Measurements from ENCODE around the gene CARD19.

Gene CARD19

GRCh38 chr9:93126151-93126781, 30.2 kb downstream of the CARD19 start:
- DNase-seq (ENCODE audit: low read depth): no peak
- no peak for TF ChIP-seq CTCF (IDR thresholded peaks at IDR 0.05; ENCODE audit: insufficient read depth, low read depth, low read length, missing control alignments)
- H3K4me3 ChIP-seq (ENCODE audit: low read depth, low read length): no peak overlapping the region

GRCh38 chr9:93126825-93127368, 30.9 kb downstream of the CARD19 start:
- DNase-seq (ENCODE audit: low read depth): no peak
- no peak for TF ChIP-seq CTCF (IDR thresholded peaks at IDR 0.05; ENCODE audit: insufficient read depth, low read depth, low read length, missing control alignments)
- no peak overlapping the region for H3K4me3 ChIP-seq (ENCODE audit: low read depth, low read length)

GRCh38 chr9:93127395-93127911, 31.4 kb downstream of the CARD19 start:
- no peak overlapping the region for H3K4me3 ChIP-seq (ENCODE audit: low read depth, low read length)
- DNase-seq (ENCODE audit: low read depth): no peak

GRCh38 chr9:93128011-93128714, 32.1 kb downstream of the CARD19 start:
- DNase-seq (ENCODE audit: low read depth): no peak
- H3K4me3 ChIP-seq (ENCODE audit: low read depth, low read length): no peak overlapping the region
- TF ChIP-seq CTCF (IDR thresholded peaks at IDR 0.05; ENCODE audit: insufficient read depth, low read depth, low read length, missing control alignments): no peak

More at GRCh38 chr9:93127395-93127911, 31.4 kb downstream of the CARD19 start:
- no peak for TF ChIP-seq CTCF (IDR thresholded peaks at IDR 0.05; ENCODE audit: insufficient read depth, low read depth, low read length, missing control alignments)

- H3K4me3 ChIP-seq (ENCODE audit: low read depth, low read length): no peak overlapping the region
- no peak for TF ChIP-seq CTCF (IDR thresholded peaks at IDR 0.05; ENCODE audit: insufficient read depth, low read depth, low read length, missing control alignments)
- DNase-seq (ENCODE audit: low read depth): no peak
Measured at GRCh38 chr9:93128715-93129224, 32.8 kb downstream of the CARD19 start.

GRCh38 chr9:93129286-93129685, 33.3 kb downstream of the CARD19 start:
- no peak for TF ChIP-seq CTCF (IDR thresholded peaks at IDR 0.05; ENCODE audit: insufficient read depth, low read depth, low read length, missing control alignments)
- no peak for DNase-seq (ENCODE audit: low read depth)
- H3K4me3 ChIP-seq (ENCODE audit: low read depth, low read length): no peak overlapping the region

All from GM12865 (cell line).